ENCODE results near the gene BMP7. TPM values are rescaled to one million over a fixed set of nuclear protein-coding genes. Genes with fewer than 3 reads are reported as not detected.

Gene BMP7
- total RNA-seq, 1 donor from 2014 or later: not detected

- no peak for TF ChIP-seq CTCF (IDR thresholded peaks at IDR 0.05; ENCODE audit: insufficient read depth, low read length, severe bottlenecking)
- Histone ChIP-seq H3K27me3 (ENCODE audit: control insufficient read depth, insufficient read depth, low read length) (peaks cover 31% of the 10 kb centered on the region), H3K36me3 (ENCODE audit: control insufficient read depth, insufficient read depth, low read length) (no peaks in the 10 kb centered on the region), H3K4me3 (ENCODE audit: low read depth, low read length) (no peak overlapping the region)
- DNase-seq (ENCODE audit: low read depth): no peak
- no peak for FAIRE-seq
Observed at GRCh38 chr20:57259121-57259937, 7.1 kb downstream of the BMP7 start.

- H3K4me3 ChIP-seq (ENCODE audit: low read depth, low read length): no peak overlapping the region
- no peaks in the 10 kb centered on the region for H3K36me3 ChIP-seq (ENCODE audit: control insufficient read depth, insufficient read depth, low read length)
- peaks cover 26% of the 10 kb centered on the region for H3K27me3 ChIP-seq (ENCODE audit: control insufficient read depth, insufficient read depth, low read length)
- DNase-seq (ENCODE audit: low read depth) (no peak), FAIRE-seq (no peak)
- TF ChIP-seq CTCF (IDR thresholded peaks at IDR 0.05; ENCODE audit: insufficient read depth, low read length, severe bottlenecking): no peak
Observed at GRCh38 chr20:57257701-57258453, 8.6 kb downstream of the BMP7 start.

- no peak for TF ChIP-seq CTCF (IDR thresholded peaks at IDR 0.05; ENCODE audit: insufficient read depth, low read length, severe bottlenecking)
- Histone ChIP-seq H3K27me3 (ENCODE audit: control insufficient read depth, insufficient read depth, low read length) (peaks cover 22% of the 10 kb centered on the region), H3K4me3 (ENCODE audit: low read depth, low read length) (no peak overlapping the region), H3K36me3 (ENCODE audit: control insufficient read depth, insufficient read depth, low read length) (no peaks in the 10 kb centered on the region)
- no peak for DNase-seq (ENCODE audit: low read depth)
- FAIRE-seq: no peak
Observed at GRCh38 chr20:57256908-57257307, 9.5 kb downstream of the BMP7 start.

- H3K27me3 ChIP-seq (ENCODE audit: control insufficient read depth, insufficient read depth, low read length): peaks cover 19% of the 10 kb centered on the region
- no peak overlapping the region for H3K4me3 ChIP-seq (ENCODE audit: low read depth, low read length)
- FAIRE-seq (no peak), DNase-seq (ENCODE audit: low read depth) (no peak)
- H3K36me3 ChIP-seq (ENCODE audit: control insufficient read depth, insufficient read depth, low read length): no peaks in the 10 kb centered on the region
- no peak for TF ChIP-seq CTCF (IDR thresholded peaks at IDR 0.05; ENCODE audit: insufficient read depth, low read length, severe bottlenecking)
Observed at GRCh38 chr20:57256205-57256604, 10.2 kb downstream of the BMP7 start.

- Histone ChIP-seq H3K4me3 (ENCODE audit: low read depth, low read length) (no peak overlapping the region), H3K27me3 (ENCODE audit: control insufficient read depth, insufficient read depth, low read length) (peaks cover 12% of the 10 kb centered on the region), H3K36me3 (ENCODE audit: control insufficient read depth, insufficient read depth, low read length) (no peaks in the 10 kb centered on the region)
- no peak for TF ChIP-seq CTCF (IDR thresholded peaks at IDR 0.05; ENCODE audit: insufficient read depth, low read length, severe bottlenecking)
- DNase-seq (ENCODE audit: low read depth) (no peak), FAIRE-seq (no peak)
Observed at GRCh38 chr20:57255183-57255582, 11.3 kb downstream of the BMP7 start.

Measured in bronchial epithelial cell (primary cell).